ENCODE results near the gene HMG20A. TPM values are rescaled to one million over a fixed set of nuclear protein-coding genes. Genes with fewer than 3 reads are reported as not detected.

The HMG20A gene
- total RNA-seq, 6 experiments from 2014 or later = 26.6 to 30.5 (median 28.3) TPM

GRCh38 chr15:77532067-77532710, 111.5 kb downstream of the HMG20A start:
- H3K27ac Mint-ChIP-seq = no peak overlapping the region
- H3K9me3 Mint-ChIP-seq = no peaks in the 10 kb centered on the region
- H3K27me3 Mint-ChIP-seq (ENCODE audit: insufficient read depth) = peaks cover 37% of the 10 kb centered on the region
- no peaks in the 10 kb centered on the region for H3K36me3 Mint-ChIP-seq (ENCODE audit: low read depth)
- H3K4me3 Mint-ChIP-seq = no peak overlapping the region
- no peak for TF ChIP-seq CTCF (IDR thresholded peaks at IDR 0.05)
- DNase-seq = no peak
- peaks cover 9% of the 10 kb centered on the region for H3K4me1 Mint-ChIP-seq (ENCODE audit: low read depth)

- Mint-ChIP-seq H3K27me3 (ENCODE audit: insufficient read depth) (peaks cover 41% of the 10 kb centered on the region), H3K4me3 (no peak overlapping the region), H3K9me3 (no peaks in the 10 kb centered on the region), H3K36me3 (ENCODE audit: low read depth) (no peaks in the 10 kb centered on the region), H3K27ac (no peak overlapping the region), H3K4me1 (ENCODE audit: low read depth) (0 out of 2 replicates have a peak, but pooled peaks cover 5% of the 10 kb centered on the region)
- no peak for DNase-seq
- no peak for TF ChIP-seq CTCF (IDR thresholded peaks at IDR 0.05)
These were observed 112.2 kb downstream of the HMG20A start for GRCh38 chr15:77532846-77533245.

- peaks cover 8% of the 10 kb centered on the region for H3K4me1 Mint-ChIP-seq (ENCODE audit: low read depth)
- no peaks in the 10 kb centered on the region for H3K9me3 Mint-ChIP-seq
- H3K36me3 Mint-ChIP-seq (ENCODE audit: low read depth) = no peaks in the 10 kb centered on the region
- H3K4me3 Mint-ChIP-seq = no peak overlapping the region
- no peak for DNase-seq
- H3K27ac Mint-ChIP-seq = no peak overlapping the region
- peaks cover 41% of the 10 kb centered on the region for H3K27me3 Mint-ChIP-seq (ENCODE audit: insufficient read depth)
- no peak for TF ChIP-seq CTCF (IDR thresholded peaks at IDR 0.05)
These were observed 113.1 kb downstream of the HMG20A start for GRCh38 chr15:77533578-77534430.

Other genes starting within 250 kb of the HMG20A start
- 100 to 1,000 TPM in 2 of 6 experiments, 10 to 100 TPM in 4; 85.6 to 110 (median 95.8) TPM for gene PEAK1, start 784 bp upstream of the HMG20A start, total RNA-seq (2021; fragmentation: NEBNext Ultra II Directional; extraction: Animal tissue kit (Norgen Biotek cat#: 25700))
- gene LINGO1, start 212.0 kb downstream of the HMG20A start, total RNA-seq (2021; fragmentation: NEBNext Ultra II Directional; extraction: Animal tissue kit (Norgen Biotek cat#: 25700)) = under 1 TPM in 2 of 6 experiments, not detected in 4; 0.09 to 0.11 TPM